Globus pallidus (tissue), 1 donor: ENCODE data around the gene PUM1.
A peak's percentile ranks its signal among the peaks of the same experiment; 100 is the strongest.
"Not testable (repeated sequence)": the region's sequence is repeated elsewhere in the genome, so short reads cannot be mapped to it uniquely, and the experiment has no call there.

Source experiments
- DNase-seq: peaks from one replicate; pipeline ENCODE4 v3.0.0-alpha.2; 2015; ENCODE audit warnings: low spot score

PUM1 gene

DNA sequence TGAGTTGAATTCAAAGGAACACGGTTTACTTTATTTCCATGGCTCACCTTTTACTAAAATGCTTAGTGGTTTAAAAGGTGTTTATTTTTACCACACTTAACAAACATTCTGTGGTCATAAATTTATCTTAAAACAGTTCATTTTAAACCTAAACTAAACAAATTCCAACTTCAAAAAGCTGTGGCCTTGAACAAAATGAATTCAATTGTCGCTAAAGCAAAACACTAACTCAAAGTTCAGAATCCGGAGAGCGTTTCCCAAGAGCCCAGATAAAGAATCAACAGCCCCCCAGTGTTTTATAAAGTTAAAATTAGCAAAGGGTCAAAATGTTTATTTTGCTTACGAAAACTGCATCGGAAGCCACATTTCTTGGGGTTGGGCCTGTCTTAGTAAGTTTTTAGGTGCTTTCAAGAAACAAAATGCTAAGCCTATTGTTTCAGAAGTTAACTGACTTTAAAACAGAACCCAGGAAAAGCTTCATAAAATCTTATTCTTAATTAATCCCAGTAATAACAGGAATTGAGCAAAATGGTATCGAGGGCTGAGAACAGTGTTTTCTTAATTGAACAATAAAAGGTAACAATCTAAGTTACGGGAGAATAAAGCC, 1.3 kb downstream of the PUM1 start:
- peak; percentile 21 for DNase-seq

DNA sequence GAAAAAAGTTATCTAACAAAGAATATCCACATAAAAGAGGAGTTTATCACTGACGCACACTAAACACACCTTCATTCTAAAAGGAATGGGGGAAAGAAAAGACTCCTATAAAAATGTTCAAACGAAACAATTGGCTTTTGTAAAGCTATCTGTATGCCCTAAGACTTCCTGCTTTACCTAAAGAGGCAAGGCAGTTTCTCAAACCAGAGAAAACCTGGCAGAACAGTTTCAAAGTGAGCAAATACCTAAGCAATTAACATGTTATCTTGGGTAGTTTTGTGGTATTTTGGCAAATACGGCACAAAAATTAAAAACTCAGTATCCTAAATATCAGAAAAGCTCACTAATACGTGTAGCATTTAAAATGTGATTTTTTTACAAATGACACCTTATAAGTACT, 1.9 kb downstream of the PUM1 start:
- no peak for DNase-seq

DNA sequence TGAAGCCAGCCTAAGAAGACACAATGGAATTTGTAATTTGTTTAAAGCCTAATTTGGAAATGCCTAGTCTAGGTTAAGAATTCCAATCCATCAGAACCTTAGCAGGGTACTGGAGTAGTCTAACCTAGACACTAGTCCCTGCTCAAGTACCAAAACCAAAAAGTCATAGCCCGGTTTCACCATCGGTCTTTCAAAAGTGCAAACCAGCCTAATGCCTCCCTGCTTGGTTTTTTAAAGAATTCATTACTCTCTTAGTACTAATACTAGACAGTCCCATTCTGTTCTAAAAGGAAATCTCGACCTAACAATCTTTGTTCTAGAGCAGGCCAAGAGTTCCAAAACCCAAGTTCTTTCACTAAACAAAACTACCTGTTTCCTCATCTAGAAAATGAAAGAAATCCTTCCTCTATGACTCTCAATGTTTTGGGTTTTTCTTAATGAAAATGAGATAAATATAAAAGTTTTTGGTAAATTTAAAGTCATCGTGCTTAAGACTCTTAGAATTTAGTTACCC, 2.6 kb downstream of the PUM1 start:
- DNase-seq = no peak

DNA sequence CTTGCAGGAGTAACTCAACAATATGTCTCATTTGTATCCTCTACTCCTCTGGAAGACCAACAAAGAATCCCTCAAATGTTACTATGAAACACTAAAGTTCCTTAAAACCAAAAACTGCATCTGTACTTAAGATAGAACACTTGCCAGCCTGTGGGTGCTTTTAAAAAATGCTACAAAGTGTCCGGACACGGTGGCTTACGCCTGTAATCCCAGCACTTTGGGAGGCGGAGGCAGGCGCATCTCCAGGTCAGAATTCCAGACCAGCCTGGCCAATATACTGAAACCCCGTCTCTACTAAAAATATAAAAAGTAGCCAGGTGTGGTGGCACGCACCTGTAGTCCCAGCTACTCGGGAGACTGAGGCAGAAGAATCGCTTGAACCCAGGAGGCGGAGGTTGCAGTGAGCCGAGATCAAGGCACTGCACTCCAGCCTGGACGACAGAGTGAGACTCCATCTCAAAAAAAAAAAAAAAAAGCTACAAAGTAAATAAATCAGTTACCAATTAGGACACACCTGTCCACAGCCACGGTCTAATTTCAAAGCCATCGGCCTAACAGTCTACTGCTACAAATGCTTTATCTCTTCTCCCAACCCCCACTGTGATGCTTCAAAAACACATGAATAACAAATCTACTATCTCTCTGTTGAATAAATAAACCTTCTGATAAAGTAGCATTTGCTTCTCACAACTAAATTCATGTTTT, 3.2 kb downstream of the PUM1 start:
- not testable (repeated sequence) for DNase-seq

DNA sequence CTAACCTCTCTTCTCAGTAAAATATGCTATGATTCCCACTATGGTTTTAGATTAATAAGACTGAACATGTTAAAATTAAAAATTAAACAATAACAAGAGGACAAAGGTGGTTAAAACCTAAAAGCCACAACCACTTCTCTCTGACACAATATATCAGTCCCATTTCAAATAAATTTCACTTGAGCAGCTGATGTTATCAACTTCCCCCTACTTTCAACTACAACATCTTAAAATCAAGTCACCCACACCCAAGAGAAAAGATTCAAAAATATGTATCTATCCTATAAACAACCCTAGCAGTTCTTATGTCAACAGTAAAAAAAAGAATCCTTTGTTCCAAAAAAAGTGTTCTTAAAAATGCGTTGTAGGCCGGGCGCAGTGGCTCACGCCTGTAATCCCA, 7.5 kb downstream of the PUM1 start:
- no peak for DNase-seq

DNA sequence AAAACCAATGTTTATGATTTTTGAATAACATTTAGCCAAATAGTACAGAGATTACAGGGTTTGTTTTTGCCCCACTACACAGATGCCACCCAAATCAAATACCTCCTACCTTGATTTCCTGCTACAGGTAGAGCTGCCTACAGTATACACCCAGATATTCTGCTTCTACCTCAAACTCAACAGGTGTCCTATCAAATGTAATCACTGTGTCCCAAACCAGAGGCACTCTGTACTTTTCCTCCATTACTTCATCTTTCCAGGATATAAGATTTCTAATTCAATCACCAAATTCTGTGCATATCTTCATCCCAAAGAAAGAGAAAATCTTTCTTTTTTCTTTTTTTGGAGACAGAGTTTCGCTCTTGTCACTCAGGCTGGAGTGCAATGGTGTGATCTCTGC, 9.6 kb downstream of the PUM1 start:
- DNase-seq = no peak

DNA sequence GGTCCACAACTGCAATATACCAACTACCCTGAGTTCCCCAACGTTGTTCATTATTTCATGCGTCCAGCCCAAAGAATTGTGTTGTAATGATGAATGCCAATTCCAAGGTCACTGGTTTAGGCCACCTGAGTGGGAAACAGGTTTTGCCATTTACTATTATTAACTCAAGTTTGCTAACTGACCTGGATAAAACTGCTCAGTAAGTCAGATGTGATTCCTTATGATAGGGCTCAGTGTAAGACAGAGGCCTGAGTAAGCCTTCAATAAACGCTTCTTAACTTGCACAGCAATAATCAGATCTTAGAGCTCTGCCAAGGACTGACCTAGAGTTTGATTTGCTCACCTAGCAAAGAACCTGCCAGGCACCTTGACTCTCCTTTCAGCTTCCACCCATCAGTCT, 10.0 kb downstream of the PUM1 start:
- DNase-seq = no peak

DNA sequence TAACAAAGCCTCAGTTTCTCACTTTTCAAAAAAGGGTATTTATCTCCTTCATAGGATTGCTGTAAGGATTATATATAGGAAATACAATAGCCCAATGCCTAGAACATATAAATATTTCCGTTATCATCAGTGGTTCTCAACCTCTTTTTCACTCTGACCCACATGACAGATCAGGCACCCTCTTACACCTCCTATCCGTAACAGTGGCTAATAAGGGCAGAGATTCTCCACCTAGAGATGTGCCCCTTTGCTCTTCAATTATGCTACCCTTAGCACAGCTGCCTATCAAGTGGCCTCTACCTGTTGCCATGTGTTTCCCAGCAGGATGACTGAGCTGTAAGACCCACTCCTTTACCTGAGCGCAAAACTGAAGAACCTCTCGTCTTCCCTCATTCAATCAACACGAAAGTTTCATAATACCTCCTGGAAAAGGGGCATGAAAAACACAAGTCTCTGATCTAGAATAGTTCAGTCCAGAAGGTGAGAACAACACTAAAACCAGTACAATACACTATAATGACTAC, 10.5 kb downstream of the PUM1 start:
- DNase-seq = no peak

DNA sequence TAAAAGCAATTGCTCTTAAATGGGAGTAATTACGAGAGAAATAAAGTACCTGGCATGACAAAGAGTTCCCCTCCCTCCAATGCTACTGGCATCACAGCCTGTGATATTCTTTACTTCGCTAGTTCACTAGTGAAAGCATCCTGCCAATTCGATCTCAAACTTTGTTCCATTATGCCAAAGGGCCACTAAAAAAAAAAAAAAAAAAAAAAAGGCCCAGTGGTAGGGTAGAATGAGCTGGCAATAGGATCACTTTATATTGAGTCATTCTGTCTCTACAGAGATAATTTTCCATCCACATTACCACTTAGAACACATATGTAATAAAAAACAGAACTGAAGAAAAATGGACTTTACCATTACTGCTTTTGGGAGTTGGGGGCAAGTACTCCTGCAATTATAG, 11.2 kb downstream of the PUM1 start:
- no peak for DNase-seq

DNA sequence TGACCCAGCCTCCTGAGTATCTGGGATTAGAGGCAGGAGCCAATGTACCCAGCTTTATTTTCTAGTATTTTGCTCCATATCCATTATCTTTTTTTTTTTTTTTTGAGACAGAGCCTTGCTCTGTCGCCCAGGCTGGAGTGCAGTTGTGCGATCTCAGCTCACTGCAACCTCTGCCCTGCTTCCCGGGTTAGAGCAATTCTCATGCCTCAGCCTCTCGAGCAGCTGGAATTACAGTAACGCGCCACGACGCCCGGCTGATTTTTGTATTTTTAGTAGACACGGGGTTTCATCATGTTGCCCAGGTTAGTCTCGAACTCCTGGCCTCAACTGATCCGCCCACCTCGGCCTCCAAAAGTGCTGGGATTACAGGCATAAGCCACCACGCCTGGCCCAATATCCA, 12.9 kb downstream of the PUM1 start:
- DNase-seq = not testable (repeated sequence)

DNA sequence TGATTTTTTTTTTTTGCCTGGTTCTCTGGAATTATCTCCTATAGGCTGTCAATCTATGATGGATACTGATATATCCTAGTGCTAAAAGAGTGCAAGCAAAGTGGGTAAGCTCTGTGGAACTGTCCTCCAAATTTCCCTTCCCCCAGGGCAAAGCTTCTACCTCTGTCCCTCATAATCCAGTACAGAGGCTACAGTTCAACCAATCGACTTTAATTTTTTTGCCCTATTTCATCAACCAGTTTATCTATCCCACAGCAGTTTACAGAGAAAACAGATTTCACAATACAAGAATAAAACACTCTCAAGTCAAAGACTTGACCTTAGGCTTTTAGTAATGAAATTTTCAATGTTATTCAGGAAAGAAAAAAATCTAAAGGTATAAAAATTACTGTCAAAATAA, 13.9 kb downstream of the PUM1 start:
- DNase-seq = no peak

DNA sequence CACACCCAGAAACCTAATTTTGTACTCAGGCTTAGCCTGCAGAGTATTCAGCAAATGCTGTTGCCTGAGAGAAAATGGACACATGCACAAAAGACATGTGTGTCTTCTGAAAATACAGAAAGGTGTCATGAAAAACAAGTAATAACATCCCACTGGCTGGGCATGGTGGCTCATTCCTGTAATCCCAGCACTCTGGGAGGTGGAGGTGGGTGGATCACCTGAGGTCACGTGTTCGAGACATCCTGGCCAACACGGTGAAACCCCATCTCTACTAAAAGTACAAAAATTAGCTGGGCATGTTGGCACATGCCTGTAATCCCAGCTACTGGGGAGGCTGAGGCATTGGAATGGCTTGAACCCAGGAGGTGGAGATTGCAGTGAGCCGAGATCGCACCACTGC, 18.0 kb downstream of the PUM1 start:
- DNase-seq = not testable (repeated sequence)

DNA sequence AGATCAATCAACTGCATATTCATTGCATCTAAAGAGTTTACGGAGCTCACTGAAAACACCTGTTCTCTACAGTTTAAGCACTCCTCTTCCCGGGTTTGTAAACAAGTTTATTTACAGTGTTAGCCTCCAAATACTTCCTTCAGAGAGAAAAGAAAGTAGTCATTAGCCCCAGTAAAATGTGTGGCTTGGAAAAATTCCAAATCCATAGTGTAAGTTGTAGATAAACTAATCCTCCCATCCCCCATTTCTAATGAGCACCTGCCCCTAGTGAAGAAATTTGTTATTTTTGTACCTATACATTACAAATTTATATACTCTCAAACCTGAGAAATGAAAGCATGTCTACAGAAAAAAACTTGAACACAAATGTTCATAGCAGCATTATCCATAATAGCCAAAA, 21.9 kb downstream of the PUM1 start:
- no peak for DNase-seq

DNA sequence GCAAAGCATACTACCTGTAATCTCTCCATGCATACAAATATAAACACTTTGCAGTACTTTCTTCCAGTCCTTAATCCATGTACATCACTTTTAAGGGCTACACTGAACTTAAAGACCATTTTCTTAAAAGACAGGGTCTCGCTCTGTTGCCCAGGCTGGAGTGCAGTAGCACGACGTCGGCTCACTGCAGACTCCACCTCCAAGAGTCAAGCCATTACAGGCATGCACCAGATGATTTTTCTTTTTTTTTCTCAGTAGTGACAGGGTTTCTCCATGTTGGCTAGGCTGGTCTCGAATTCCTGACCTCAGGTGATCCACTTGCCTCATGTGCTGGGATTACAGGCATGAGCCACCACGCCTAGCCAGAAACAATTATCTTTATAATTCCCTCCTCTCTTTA, 22.9 kb downstream of the PUM1 start:
- DNase-seq = no peak

DNA sequence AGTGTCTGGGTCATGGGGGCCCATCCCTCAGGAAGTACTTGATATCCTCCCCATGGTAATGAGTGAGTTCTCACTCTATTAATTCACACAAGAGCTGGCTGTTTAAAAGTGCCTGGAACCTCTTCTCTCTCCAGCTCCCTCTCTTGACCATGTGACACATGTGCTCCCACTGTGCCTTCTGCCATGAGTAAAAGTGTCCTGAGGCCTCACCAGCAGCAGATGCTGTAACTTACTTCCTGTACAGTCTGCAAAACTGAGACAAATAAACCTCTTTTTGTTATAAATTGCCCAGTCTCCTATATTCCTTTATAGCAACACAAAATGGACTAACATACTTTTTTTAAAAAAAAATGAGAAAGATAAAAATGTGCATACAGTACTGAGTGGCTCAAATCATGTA, 24.0 kb downstream of the PUM1 start:
- no peak for DNase-seq

DNA sequence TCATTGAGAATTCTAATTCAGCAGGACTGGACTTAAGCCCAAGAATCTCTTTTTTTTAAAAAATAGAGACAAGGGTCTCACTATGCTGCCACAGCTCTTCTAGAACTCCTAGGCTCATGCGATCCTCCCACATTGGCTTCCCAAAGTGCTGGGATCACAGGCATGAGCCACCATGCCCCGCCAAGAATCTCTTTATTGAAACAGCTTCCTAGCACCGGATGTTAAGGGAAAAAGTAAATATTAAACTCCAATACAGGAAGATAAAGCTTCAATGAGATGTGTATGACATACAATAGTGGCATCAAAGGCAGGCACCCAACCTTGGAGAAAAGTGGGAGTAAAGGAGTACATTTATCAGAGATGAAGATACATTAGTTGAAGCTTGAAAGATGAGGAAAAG, 25.5 kb downstream of the PUM1 start:
- no peak for DNase-seq

DNA sequence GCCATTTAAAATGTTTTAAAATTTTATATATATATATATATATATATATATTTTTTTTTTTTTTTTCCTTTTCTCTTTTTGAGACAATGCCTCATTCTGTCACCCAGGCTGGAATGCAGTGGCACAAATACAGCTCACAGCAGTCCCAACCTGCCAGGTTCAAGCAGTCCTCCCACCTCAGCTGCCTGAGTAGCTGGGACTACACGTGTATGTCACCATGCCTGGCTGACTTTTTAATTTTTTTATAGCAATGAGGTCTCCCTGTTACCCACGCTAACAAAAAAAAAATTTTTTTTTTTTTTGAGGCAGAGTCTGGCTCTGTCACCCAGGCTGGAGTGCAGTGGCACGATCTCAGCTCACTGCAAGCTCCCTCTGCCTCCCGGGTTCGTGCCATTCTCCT, 26.6 kb downstream of the PUM1 start:
- DNase-seq = not testable (repeated sequence)

DNA sequence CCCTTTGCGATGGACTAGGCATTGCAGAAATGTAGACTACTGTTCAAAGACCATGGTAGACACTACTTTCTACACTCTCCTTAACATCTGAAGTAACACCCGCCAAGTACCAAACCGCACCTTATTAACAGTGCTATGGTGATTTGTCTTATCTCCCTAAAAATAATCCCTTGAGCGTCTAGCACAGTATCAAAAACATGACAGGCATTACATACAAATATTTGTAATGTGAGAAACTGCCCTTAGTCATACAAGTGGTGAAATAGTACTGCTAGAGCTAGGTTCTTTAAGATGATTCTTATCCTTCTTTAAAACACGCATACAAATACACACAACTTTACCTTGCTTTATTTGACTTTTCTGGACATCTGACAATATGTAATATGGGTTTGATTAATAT, 27.2 kb downstream of the PUM1 start:
- no peak for DNase-seq

DNA sequence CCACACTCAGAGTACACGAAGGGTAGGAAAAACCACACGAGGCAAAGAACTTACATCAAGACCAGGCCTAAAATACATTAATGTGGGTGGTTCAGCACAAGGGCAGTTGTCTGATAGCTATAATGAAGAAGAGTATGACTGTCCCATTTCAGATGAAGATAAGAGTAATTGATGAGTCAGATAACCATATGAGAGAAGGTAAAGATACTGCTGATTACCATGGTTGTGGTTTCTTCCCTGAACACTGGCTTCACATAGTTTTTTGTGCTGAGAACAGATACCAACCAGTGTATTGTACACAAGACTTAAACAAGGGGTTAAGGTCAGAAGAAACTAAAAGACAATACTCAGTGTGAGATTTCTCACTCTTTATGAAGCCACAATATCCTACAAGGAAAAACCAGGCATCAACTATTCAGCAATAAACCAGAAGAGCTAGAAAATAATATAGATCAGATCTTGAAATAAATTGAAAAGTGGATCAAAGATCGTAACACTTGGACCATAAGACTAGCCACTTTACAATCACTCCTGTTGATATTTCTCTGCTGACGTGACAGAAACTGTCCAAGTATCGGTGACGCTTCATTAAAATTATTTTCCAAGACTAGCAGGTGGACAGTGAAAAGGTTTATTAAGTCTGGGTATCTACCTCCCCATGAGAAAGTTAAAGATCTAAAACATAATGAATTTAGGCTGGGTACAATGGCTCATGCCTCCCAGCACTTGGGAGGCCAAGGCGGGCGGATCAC, 28.6 kb downstream of the PUM1 start:
- DNase-seq = no peak

DNA sequence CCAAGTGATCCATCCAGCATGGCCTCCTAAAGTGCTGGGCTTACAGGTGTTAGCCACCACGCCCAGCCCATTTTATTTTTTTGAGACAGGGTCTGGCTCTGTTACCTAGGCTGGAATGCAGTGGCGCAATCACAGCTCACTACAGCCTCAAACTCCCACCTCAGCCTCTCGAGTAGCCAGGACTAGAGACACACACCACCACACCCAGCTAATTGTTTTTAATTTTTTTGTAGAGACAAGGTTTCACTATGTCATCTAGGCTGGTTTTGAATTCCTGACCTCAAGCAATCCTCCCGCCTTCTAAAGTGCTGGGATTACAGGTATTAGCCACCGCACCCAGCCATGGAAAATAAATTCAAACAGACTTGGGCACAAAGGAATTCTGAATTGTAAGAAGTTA, 31.9 kb downstream of the PUM1 start:
- no peak for DNase-seq

DNA sequence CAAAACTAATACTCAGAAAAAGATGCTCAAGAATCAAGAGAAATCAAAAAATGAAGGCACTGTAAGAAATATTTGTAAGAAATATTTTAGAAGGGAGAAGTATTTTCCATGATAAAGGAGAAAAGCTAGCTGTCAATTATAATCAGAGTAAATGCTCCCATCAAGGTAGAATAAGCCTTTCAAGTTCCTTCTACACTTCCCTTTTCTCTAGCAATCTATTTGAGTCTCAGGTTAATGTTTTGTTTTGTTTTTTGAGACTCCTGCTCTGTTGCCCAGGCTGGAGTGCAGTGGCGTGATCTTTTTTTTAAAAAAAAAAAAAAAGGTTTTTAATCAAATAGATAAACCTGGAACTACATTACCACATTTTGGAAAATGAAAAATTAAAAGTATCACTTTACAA, 33.3 kb downstream of the PUM1 start:
- no peak for DNase-seq

DNA sequence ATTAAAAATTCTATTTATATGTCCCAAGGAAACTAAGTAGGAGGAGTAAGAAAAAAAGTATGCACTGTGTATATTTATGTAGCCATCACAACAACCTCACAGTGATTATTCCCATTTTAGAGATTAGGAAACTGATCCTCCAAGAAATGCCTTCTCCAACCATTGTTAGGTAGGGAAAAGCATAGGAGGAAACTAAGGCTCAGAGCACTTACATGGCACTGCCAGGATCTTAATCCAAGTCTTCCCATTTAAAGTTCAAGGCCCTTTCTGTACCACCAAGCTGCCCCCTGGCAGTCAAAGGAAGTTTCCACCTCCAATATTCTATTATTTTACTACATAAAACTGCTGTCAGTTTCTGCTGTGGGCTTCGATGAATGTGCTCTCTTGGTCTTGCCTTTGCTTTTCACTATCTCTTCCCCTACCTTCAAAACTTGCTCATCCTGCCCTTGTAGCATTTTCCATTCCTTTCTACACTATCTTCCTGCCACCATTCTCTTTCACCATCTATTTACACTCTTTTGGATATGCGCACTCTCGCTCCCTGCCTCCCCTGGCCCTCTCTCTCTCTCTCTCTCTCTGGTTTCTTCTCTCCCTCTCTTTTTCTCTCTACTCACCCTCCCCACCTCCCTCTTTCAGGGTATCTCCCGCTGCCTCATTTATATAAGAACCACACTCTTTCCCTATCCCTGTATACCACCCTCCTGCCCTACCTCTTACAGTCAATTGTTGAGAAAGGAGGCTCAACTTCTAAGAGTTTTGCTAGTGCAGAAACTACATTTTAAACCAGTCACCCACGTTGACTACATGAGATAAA, 34.0 kb downstream of the PUM1 start:
- DNase-seq = no peak
